ENCODE measurements around the gene DPM3. TPM values are rescaled to one million over a fixed set of nuclear protein-coding genes. Genes with fewer than 3 reads are reported as not detected.

Gene DPM3
- total RNA-seq, 1 donor from 2014 or later, result 61.3 TPM

GRCh38 chr1:155186067-155186793, 45.9 kb upstream of the DPM3 start:
- H3K4me3 Mint-ChIP-seq (ENCODE audit: unreplicated experiment), result no peak overlapping the region
- peaks cover 12% of the 10 kb centered on the region for H3K4me1 Mint-ChIP-seq (ENCODE audit: unreplicated experiment)
- no peaks in the 10 kb centered on the region for H3K27me3 Mint-ChIP-seq (ENCODE audit: unreplicated experiment)
- no peak for TF ChIP-seq CTCF (IDR thresholded peaks at IDR 0.05)
- no peak overlapping the region for H3K27ac Mint-ChIP-seq (ENCODE audit: unreplicated experiment)
- H3K36me3 Mint-ChIP-seq (ENCODE audit: unreplicated experiment), result peaks cover 8% of the 10 kb centered on the region
- H3K9me3 Mint-ChIP-seq (ENCODE audit: unreplicated experiment), result no peaks in the 10 kb centered on the region
- no peak for DNase-seq (ENCODE audit: extremely low spot score, unreplicated experiment)

DNA sequence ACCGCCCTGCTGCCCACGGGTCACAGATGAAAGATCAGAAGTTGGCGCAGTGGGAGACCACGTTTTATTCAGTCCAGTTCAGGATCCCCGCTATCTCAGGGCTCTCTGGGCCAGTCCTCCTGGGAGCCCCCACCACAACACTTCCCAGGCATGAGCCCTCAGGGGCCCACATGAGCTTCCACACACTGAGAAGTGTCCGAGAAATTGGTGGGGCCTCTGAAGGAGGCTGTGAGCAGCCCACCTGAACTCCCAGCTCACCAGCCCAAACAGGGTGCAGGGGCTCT, 45.4 kb upstream of the DPM3 start:
- H3K4me3 Mint-ChIP-seq (ENCODE audit: unreplicated experiment), result no peak overlapping the region
- no peak for TF ChIP-seq CTCF (IDR thresholded peaks at IDR 0.05)
- no peak for DNase-seq (ENCODE audit: extremely low spot score, unreplicated experiment)
- no peak overlapping the region for H3K27ac Mint-ChIP-seq (ENCODE audit: unreplicated experiment)
- no peaks in the 10 kb centered on the region for H3K27me3 Mint-ChIP-seq (ENCODE audit: unreplicated experiment)
- peaks cover 9% of the 10 kb centered on the region for H3K36me3 Mint-ChIP-seq (ENCODE audit: unreplicated experiment)
- peaks cover 12% of the 10 kb centered on the region for H3K4me1 Mint-ChIP-seq (ENCODE audit: unreplicated experiment)
- H3K9me3 Mint-ChIP-seq (ENCODE audit: unreplicated experiment), result no peaks in the 10 kb centered on the region

DNA sequence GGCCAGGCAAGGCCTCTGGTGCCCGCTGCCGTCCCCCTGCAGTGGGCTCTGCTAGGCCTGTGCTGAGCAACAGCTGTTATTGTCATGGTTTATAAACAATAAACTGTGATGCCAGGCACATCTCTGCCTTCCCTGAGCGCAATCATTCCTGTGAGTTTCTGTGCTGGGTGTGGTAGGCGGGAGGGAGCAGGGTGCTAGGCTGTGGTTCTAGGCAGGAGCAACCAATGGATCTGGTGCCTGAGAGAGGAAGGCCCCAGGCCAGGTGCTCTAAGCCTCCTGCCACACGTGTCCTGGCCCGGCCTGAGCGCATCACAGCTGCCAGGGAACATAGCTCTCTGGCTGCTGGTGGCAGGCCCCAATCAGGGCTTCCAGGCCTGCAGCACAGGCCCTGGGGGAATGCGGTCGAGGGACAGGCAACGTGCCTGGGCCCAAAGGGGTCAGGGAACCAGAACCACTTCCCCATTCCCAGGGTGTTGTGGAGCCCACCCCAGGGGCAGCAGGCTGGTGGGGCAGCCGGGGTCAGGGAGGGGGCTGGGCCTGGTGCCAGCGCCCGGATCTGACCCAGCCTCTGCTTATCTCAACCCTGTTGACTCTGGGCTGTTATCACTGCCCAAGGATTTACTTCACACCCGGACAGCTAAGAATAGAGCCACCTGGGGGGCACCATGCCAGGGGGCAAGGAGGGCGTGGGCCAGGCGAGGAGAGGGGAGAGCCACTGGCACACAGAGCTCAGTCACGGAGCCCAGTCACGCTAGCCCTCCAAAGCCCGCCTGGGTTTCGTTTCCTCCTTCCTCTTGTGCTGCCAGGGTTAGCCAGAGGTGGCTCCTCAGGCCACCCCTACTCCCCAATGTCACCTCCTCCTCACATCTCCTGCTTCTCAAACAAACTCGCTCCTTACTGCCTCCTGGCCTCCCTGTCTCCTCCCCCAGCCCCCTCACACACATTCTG, 44.8 kb upstream of the DPM3 start:
- Mint-ChIP-seq H3K9me3 (ENCODE audit: unreplicated experiment) (no peaks in the 10 kb centered on the region), H3K27me3 (ENCODE audit: unreplicated experiment) (no peaks in the 10 kb centered on the region), H3K36me3 (ENCODE audit: unreplicated experiment) (peaks cover 9% of the 10 kb centered on the region), H3K27ac (ENCODE audit: unreplicated experiment) (no peak overlapping the region), H3K4me1 (ENCODE audit: unreplicated experiment) (peaks cover 12% of the 10 kb centered on the region), H3K4me3 (ENCODE audit: unreplicated experiment) (no peak overlapping the region)
- TF ChIP-seq CTCF (IDR thresholded peaks at IDR 0.05), result no peak
- no peak for DNase-seq (ENCODE audit: extremely low spot score, unreplicated experiment)

- Mint-ChIP-seq H3K9me3 (ENCODE audit: unreplicated experiment) (no peaks in the 10 kb centered on the region), H3K4me3 (ENCODE audit: unreplicated experiment) (no peak overlapping the region), H3K27me3 (ENCODE audit: unreplicated experiment) (no peaks in the 10 kb centered on the region), H3K27ac (ENCODE audit: unreplicated experiment) (no peak overlapping the region), H3K36me3 (ENCODE audit: unreplicated experiment) (peaks cover 13% of the 10 kb centered on the region), H3K4me1 (ENCODE audit: unreplicated experiment) (peaks cover 12% of the 10 kb centered on the region)
- no peak for TF ChIP-seq CTCF (IDR thresholded peaks at IDR 0.05)
- no peak for DNase-seq (ENCODE audit: extremely low spot score, unreplicated experiment)
Measured at GRCh38 chr1:155184351-155184811, 44.0 kb upstream of the DPM3 start.

GRCh38 chr1:155183775-155184221, 43.5 kb upstream of the DPM3 start:
- no peaks in the 10 kb centered on the region for H3K9me3 Mint-ChIP-seq (ENCODE audit: unreplicated experiment)
- no peaks in the 10 kb centered on the region for H3K27me3 Mint-ChIP-seq (ENCODE audit: unreplicated experiment)
- H3K4me3 Mint-ChIP-seq (ENCODE audit: unreplicated experiment), result no peak overlapping the region
- DNase-seq (ENCODE audit: extremely low spot score, unreplicated experiment), result no peak
- no peak for TF ChIP-seq CTCF (IDR thresholded peaks at IDR 0.05)
- H3K36me3 Mint-ChIP-seq (ENCODE audit: unreplicated experiment), result peaks cover 18% of the 10 kb centered on the region
- no peak overlapping the region for H3K27ac Mint-ChIP-seq (ENCODE audit: unreplicated experiment)
- peaks cover 12% of the 10 kb centered on the region for H3K4me1 Mint-ChIP-seq (ENCODE audit: unreplicated experiment)

All from osteocyte (in vitro differentiated cells).